Glomerular visceral epithelial cell (primary cell): Measurements from ENCODE around the gene PNPLA6.
"Not testable (repeated sequence)": the region's sequence is repeated elsewhere in the genome, so short reads cannot be mapped to it uniquely, and the experiment has no call there.

Experiments used
- DNase-seq: peaks from one replicate; pipeline ENCODE4 v3.0.0-alpha.2; 2016; ENCODE audit errors: extremely low spot score

PNPLA6 gene

GRCh38 chr19:7554990-7555864 is 19.7 kb downstream of the PNPLA6 start:
- DNase-seq = no peak

GRCh38 chr19:7556696-7557315 is 21.3 kb downstream of the PNPLA6 start:
- DNase-seq = no peak

DNA sequence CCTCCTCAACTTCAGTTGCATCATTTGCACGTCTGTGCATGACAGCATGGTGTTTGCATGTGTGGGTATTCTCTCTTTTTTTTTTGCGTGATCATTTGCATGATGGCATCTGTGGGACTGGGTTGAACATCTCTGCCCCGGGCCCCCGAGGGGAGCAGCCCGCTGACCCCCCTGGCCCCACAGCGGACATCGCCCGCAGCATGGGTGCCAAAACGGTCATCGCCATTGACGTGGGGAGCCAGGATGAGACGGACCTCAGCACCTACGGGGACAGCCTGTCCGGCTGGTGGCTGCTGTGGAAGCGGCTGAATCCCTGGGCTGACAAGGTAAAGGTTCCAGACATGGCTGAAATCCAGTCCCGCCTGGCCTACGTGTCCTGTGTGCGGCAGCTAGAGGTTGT is 23.1 kb downstream of the PNPLA6 start:
- no peak for DNase-seq

- DNase-seq = no peak
Observed at GRCh38 chr19:7559102-7559501, 23.6 kb downstream of the PNPLA6 start.

DNA sequence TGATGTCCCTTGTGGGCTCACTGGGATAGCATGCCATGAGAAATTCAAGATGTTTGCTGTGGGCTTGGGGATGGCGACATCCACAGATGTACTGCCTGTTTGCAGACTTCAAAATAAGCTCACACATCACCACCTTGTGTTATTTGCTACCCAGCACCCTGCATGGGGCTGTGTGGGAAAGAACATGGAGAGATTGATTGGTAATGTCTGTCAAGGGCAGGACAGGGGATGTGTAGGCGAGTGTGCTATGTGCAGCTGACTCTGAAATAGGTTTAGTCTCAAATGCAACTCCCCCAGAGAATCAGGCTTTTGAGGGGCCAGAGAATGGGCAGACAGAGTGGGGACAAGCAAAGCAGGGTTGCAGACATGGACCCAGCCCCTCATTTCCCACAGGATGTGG is 24.7 kb downstream of the PNPLA6 start:
- DNase-seq = no peak

- DNase-seq = no peak
Observed at GRCh38 chr19:7561325-7561724, 25.8 kb downstream of the PNPLA6 start.

DNA sequence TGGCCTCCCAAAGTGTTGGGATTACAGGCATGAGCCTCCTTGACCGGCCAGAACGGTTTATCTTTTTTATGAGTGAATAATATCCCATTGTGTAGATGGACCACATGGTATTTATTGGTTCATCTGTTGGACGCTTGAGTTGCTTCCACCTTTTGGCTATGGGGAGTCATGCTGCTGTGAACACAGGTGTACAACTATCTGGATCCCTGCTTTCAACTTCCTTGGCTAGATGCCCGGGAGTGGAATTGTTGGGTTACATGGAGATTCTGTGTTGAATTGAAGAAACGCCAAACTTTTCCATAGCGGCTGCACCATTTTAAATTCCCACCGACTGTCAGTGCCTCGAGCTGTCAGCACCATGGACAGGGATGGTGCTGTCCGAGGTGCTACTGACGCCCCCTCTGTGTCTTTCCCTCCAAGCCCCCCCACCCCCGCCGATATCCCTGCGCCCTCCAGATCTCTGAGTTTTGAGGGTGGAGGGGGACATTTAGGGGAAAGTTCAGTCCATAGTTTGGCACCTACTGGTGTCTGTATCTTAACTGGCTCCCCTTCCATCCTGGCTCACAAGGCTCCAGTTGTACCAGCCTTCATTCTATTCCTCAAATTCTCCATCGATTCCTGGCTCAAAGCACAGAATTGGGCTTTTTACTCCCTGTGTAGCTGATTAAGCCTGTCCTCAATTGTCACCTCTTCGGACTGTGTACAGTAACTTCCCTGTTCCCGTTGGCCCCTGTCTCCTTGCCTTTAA is 27.3 kb downstream of the PNPLA6 start:
- DNase-seq = no peak

GRCh38 chr19:7564866-7565265 is 29.3 kb downstream of the PNPLA6 start:
- no peak for DNase-seq

DNA sequence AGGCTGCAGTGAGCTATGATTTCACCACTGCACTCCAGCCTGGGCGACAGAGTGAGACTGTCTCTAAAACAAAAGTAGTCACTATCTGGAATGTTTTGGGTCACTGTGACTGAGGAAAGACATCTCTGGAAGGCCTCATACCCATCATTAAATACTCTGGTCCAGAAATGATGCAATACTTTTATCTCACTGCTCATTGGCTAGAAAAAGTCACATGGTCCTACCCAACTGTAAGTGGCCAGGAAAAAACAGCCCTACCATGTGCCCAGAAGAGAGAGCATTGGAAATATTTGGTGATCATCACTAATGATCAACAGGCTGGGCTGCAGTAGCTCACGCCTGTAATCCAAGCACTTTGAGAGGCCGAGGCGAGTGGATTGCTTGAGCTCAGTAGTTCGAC is 29.8 kb downstream of the PNPLA6 start:
- DNase-seq = no peak

DNA sequence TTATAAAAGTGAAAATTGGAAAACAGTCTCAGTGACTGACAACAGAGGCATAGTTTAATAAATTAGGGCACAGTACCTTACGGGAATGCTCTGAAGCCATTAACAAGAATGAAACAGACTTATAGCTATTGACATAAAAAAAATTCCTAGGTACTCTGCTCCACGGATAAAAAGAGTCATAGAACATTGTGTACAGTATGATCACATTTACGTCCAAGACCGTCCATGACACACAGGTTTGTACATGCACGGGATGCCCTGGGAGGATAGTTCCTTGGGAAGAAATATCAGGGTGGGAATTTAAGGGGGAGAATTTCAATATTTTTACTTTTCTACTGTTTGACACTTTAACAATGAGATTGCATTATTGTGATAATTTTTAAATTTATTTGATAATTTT is 35.2 kb downstream of the PNPLA6 start:
- DNase-seq = no peak

GRCh38 chr19:7575434-7576040 is 40.0 kb downstream of the PNPLA6 start:
- no peak for DNase-seq

- DNase-seq = not testable (repeated sequence)
Observed at GRCh38 chr19:7577422-7577821, 41.9 kb downstream of the PNPLA6 start.

GRCh38 chr19:7578127-7578526 is 42.6 kb downstream of the PNPLA6 start:
- DNase-seq = no peak

- no peak for DNase-seq
Observed at GRCh38 chr19:7579182-7579581, 43.7 kb downstream of the PNPLA6 start.

GRCh38 chr19:7582446-7582845 is 46.9 kb downstream of the PNPLA6 start:
- no peak for DNase-seq

- no peak for DNase-seq
Observed at GRCh38 chr19:7589822-7590221, 54.3 kb downstream of the PNPLA6 start.

- DNase-seq = no peak
Observed at GRCh38 chr19:7590256-7590655, 54.7 kb downstream of the PNPLA6 start.

DNA sequence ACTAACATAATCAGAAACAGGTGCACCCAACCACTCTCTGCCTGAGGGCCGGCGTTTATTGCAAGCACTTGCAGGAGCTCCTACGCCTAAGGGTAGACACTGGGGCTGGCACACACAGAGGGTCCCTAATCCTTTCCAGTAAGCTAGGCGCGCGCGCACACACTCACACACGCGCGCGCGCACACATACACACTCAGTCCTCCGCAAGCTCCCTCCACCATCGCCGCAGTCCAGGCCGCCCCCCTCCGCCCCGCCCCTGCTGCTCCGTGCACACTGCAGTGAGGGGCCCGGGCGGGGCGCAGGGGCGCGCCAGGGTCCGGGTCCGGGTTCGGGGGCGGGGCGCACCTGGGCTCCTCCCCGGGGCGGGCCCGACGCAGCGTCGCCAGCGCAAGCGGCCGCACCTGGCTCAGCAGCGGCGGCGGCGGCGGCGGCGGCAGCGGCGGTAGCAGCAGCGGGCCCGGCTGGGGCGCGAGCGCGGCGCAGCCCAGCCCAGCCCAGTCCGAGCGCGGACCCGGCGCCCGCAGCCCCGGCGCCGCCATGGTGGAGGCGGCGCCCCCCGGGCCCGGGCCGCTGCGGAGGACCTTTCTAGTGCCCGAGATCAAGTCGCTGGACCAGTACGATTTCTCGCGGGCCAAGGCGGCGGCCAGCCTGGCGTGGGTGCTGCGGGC is 60.1 kb downstream of the PNPLA6 start, which contains the start of gene CAMSAP3:
Gene CAMSAP3 (plus strand): TSS at position 398 of the 668 bp plus-strand sequence. CDS start 140 bp downstream, at position 538.
- peak; percentile 46 for DNase-seq

DNA sequence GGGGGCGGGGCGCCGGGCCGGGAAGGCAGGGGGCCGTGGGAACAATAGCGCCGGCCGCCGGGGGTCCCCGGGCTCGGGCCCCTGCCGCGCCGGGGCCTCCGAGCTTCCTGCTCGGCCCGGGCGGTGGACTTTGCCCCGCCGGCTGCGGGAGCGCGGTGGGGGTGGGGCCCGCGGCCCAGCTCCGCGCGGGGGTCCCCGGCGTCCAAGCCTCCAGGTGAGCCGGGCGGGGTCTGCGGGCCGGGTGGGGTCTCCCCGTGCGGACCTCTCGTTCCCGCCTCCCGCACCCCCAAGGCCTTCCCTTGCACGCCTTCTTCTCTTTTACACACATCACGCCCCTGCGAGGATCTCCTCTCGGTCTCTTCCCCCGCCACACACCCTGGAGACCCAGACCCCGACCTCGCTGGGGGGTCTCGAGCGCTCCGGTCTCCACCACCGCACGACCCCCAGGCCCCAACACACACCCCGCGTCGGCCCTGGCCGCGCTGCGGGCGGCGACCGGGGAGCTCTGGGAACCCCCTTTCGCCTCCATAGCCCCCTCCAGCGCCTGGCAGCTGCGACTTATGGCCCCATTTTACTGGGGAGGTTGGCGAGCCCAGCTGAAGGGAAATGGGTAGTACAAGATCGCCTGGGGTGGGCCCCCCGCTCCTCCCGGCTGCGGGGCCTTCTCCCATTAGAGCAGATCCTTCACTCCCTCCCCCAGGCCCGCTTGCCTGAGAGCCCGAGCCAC is 60.9 kb downstream of the PNPLA6 start:
- DNase-seq = no peak

DNA sequence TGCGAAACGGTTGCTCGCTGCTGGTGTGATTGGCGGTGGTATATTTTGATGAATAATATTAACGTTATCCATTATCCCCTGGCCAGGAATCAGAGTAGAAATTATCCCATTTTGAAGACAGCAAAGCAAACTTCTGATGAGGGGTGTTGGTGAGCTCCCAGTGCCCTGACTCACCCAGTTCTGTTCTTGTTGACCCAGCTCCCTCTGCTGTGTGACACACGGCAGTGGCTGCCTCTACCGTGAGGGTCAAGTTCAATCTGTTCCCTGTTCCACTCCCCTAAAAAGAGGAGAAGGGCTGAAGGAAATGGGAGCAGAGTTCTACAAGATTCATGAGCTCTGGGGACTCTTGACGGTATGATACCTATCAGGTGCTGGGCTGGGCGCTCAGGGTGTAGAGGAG is 62.2 kb downstream of the PNPLA6 start:
- DNase-seq = no peak

- no peak for DNase-seq
Observed at GRCh38 chr19:7598180-7598579, 62.7 kb downstream of the PNPLA6 start.
